Hindlimb muscle (tissue), 1 donor: ENCODE results near the gene NDUFAF8. TPM values are rescaled to one million over a fixed set of nuclear protein-coding genes. Genes with fewer than 3 reads are reported as not detected.

Source experiments
- DNase-seq: peaks from one replicate; pipeline ENCODE4 v3.0.0-alpha.2; 2013
- polyA plus RNA-seq: library from polyadenylated mRNA; unstranded; fragments of 120-200 nt; gene quantifications from one replicate; pipeline ENCODE4 v1.2.1, GENCODE V29; 2013; ENCODE audit not compliant: insufficient read length

NDUFAF8 gene
- polyA plus RNA-seq, 1 donor: 48.8 TPM

- DNase-seq: no peak
These were observed 39.0 kb downstream of the NDUFAF8 start for GRCh38 chr17:81277946-81278693.

- no peak for DNase-seq
These were observed 39.7 kb downstream of the NDUFAF8 start for GRCh38 chr17:81278831-81279230.

GRCh38 chr17:81279278-81280275 is 40.5 kb downstream of the NDUFAF8 start:
- no peak for DNase-seq

- DNase-seq: no peak
These were observed 41.5 kb downstream of the NDUFAF8 start for GRCh38 chr17:81280571-81280970.

- DNase-seq: no peak
These were observed 43.0 kb downstream of the NDUFAF8 start for GRCh38 chr17:81282141-81282540.

- DNase-seq: no peak
These were observed 43.8 kb downstream of the NDUFAF8 start for GRCh38 chr17:81282876-81283275.

- DNase-seq: peak; percentile 67
These were observed 46.2 kb downstream of the NDUFAF8 start for GRCh38 chr17:81285179-81285878.

GRCh38 chr17:81285894-81286293 is 46.8 kb downstream of the NDUFAF8 start:
- DNase-seq: no peak

GRCh38 chr17:81286491-81287145 is 47.5 kb downstream of the NDUFAF8 start:
- DNase-seq: no peak

- DNase-seq: no peak
These were observed 48.0 kb downstream of the NDUFAF8 start for GRCh38 chr17:81287152-81287551.

GRCh38 chr17:81287741-81288430 is 48.8 kb downstream of the NDUFAF8 start:
- no peak for DNase-seq

GRCh38 chr17:81288715-81289114 is 49.6 kb downstream of the NDUFAF8 start:
- DNase-seq: no peak

GRCh38 chr17:81289627-81290026 is 50.5 kb downstream of the NDUFAF8 start:
- DNase-seq: no peak

- no peak for DNase-seq
These were observed 51.1 kb downstream of the NDUFAF8 start for GRCh38 chr17:81290230-81290629.

Other genes with a start within 250 kb of the NDUFAF8 start
- 25.4 TPM for gene CHMP6, start 247.5 kb upstream of the NDUFAF8 start, polyA plus RNA-seq
- gene BAIAP2, start 204.2 kb upstream of the NDUFAF8 start, polyA plus RNA-seq: 18.9 TPM
- gene PVALEF, start 73.8 kb upstream of the NDUFAF8 start, polyA plus RNA-seq: 3.0 TPM
- gene AATK, start 73.1 kb upstream of the NDUFAF8 start, polyA plus RNA-seq: 11.3 TPM
- 15.4 TPM for gene CEP131, start 16.4 kb upstream of the NDUFAF8 start, polyA plus RNA-seq
- 17.8 TPM for gene TEPSIN, start 263 bp upstream of the NDUFAF8 start, polyA plus RNA-seq
- gene SLC38A10, start 56.0 kb downstream of the NDUFAF8 start, polyA plus RNA-seq: 53.2 TPM
- gene BAHCC1, start 156.1 kb downstream of the NDUFAF8 start, polyA plus RNA-seq: 17.9 TPM